HEK293 (cell line): ENCODE measurements around the gene CCND1.

Source experiments
- CTCF ChIA-PET: fragments of 350-600 bp; formaldehyde crosslinking; extraction: SDS; loops from one replicate; lab custom pipeline; 2021; ENCODE audit warnings: antibody characterized with exemption; lab: Yijun Ruan, JAX
- POLR2A ChIA-PET: fragments of 300-600 bp; formaldehyde crosslinking; extraction: SDS; loops from one replicate; lab custom pipeline; 2020; ENCODE audit warnings: antibody characterized with exemption, inconsistent platforms; lab: Yijun Ruan, JAX
- H3K27ac ChIP-seq: fragments of 200-500 bp; sonication (Bioruptor generic); 2 replicates; pipeline ENCODE4 v1.5.1; 2014; ENCODE audit warnings: low read depth, low read length, control low read depth, inconsistent platforms; ENCODE audit errors: extremely low read depth
- H3K36me3 ChIP-seq, 2 experiments: fragments of 200-500 bp in 1 of 2; sonication (Bioruptor generic) in 1 of 2; 1 replicate in 1 of 2; 2 replicates in 1 of 2; pipeline ENCODE4 v1.5.1; 2014 to 2017; ENCODE audit warnings: inconsistent platforms in 2 of 2, low read length in 2 of 2; ENCODE audit not compliant: control insufficient read depth in 2 of 2, insufficient read depth in 1 of 2
- H3K4me1 ChIP-seq: fragments of 200-500 bp; sonication (Bioruptor generic); 2 replicates; pipeline ENCODE4 v1.5.1; 2014; ENCODE audit warnings: mild to moderate bottlenecking, low read length, inconsistent platforms; ENCODE audit not compliant: control insufficient read depth, insufficient read depth
- H3K4me3 ChIP-seq: 2 replicates; pipeline ENCODE4 v1.5.1; 2011; ENCODE audit warnings: low read depth, mild to moderate bottlenecking, control low read depth, low read length, moderate library complexity
- H3K9me3 ChIP-seq: fragments of 200-500 bp; sonication (Bioruptor generic); 2 replicates; pipeline ENCODE4 v1.5.1; 2014; ENCODE audit warnings: low read depth, low read length, inconsistent platforms; ENCODE audit not compliant: control insufficient read depth, insufficient read depth
- ATF2 ChIP-seq: fragments of 450-650 bp; formaldehyde crosslinking; IDR thresholded peaks from 2 replicates; pipeline ENCODE4 v1.5.1; 2016; ENCODE audit warnings: missing biosample characterization, missing genetic modification characterization, low read depth
- FEZF1 ChIP-seq: fragments of 450-650 bp; formaldehyde crosslinking; IDR thresholded peaks from 2 replicates; pipeline ENCODE4 v1.5.1; 2016; ENCODE audit warnings: missing biosample characterization, missing genetic modification characterization
- GFI1B ChIP-seq: fragments of 450-650 bp; formaldehyde crosslinking; IDR thresholded peaks from 2 replicates; pipeline ENCODE4 v1.5.1; 2016; ENCODE audit warnings: missing biosample characterization, missing genetic modification characterization
- GLI4 ChIP-seq: fragments of 450-650 bp; formaldehyde crosslinking; IDR thresholded peaks from 2 replicates; pipeline ENCODE4 v1.5.1; 2016; ENCODE audit warnings: missing biosample characterization, missing genetic modification characterization
- IKZF3 ChIP-seq: fragments of 450-650 bp; IDR thresholded peaks from 2 replicates; pipeline ENCODE4 v1.5.0; 2018; ENCODE audit warnings: missing biosample characterization, mild to moderate bottlenecking, missing genetic modification characterization, moderate library complexity
- KLF1 ChIP-seq: fragments of 450-650 bp; formaldehyde crosslinking; IDR thresholded peaks from 2 replicates; pipeline ENCODE4 v1.5.1; 2016; ENCODE audit warnings: missing biosample characterization, missing genetic modification characterization
- SP3 ChIP-seq: fragments of 450-650 bp; formaldehyde crosslinking; IDR thresholded peaks from 2 replicates; pipeline ENCODE4 v1.5.1; 2016; ENCODE audit warnings: missing biosample characterization, missing genetic modification characterization
- ZBTB26 ChIP-seq: fragments of 450-650 bp; formaldehyde crosslinking; optimal IDR thresholded peaks from 2 replicates; pipeline ENCODE3; 2016; ENCODE audit warnings: missing biosample characterization, mild to moderate bottlenecking, missing genetic modification characterization
- ZBTB44 ChIP-seq: fragments of 450-650 bp; IDR thresholded peaks from 2 replicates; pipeline ENCODE4 v1.5.1; 2018; ENCODE audit warnings: missing biosample characterization, mild to moderate bottlenecking, missing genetic modification characterization
- ZFP37 ChIP-seq: fragments of 450-650 bp; formaldehyde crosslinking; IDR thresholded peaks from 2 replicates; pipeline ENCODE4 v1.5.1; 2016; ENCODE audit warnings: missing biosample characterization, missing genetic modification characterization
- ZFP69B ChIP-seq: fragments of 450-650 bp; formaldehyde crosslinking; IDR thresholded peaks from 2 replicates; pipeline ENCODE4 v1.5.1; 2016; ENCODE audit warnings: missing biosample characterization, missing genetic modification characterization
- ZNF133 ChIP-seq: fragments of 450-650 bp; formaldehyde crosslinking; IDR thresholded peaks from 2 replicates; pipeline ENCODE4 v1.5.1; 2016; ENCODE audit warnings: missing biosample characterization, missing genetic modification characterization
- ZNF175 ChIP-seq: fragments of 450-650 bp; formaldehyde crosslinking; IDR thresholded peaks from 2 replicates; pipeline ENCODE4 v1.5.1; 2016; ENCODE audit warnings: missing biosample characterization, missing genetic modification characterization
- ZNF211 ChIP-seq: fragments of 450-650 bp; formaldehyde crosslinking; IDR thresholded peaks from 2 replicates; pipeline ENCODE4 v1.5.1; 2016; ENCODE audit warnings: low read depth, missing biosample characterization, missing genetic modification characterization
- ZNF214 ChIP-seq: fragments of 450-650 bp; formaldehyde crosslinking; IDR thresholded peaks from 2 replicates; pipeline ENCODE4 v1.5.1; 2017; ENCODE audit warnings: missing biosample characterization, mild to moderate bottlenecking, missing genetic modification characterization, borderline replicate concordance
- ZNF239 ChIP-seq: fragments of 450-650 bp; formaldehyde crosslinking; IDR thresholded peaks from 2 replicates; pipeline ENCODE4 v1.5.1; 2016; ENCODE audit warnings: missing biosample characterization, missing genetic modification characterization
- ZNF266 ChIP-seq: fragments of 450-650 bp; formaldehyde crosslinking; IDR thresholded peaks from 2 replicates; pipeline ENCODE4 v1.5.1; 2016; ENCODE audit warnings: missing biosample characterization, missing genetic modification characterization, low read depth
- ZNF311 ChIP-seq: fragments of 450-650 bp; formaldehyde crosslinking; IDR thresholded peaks from 2 replicates; pipeline ENCODE4 v1.5.1; 2017; ENCODE audit warnings: missing biosample characterization, missing genetic modification characterization, borderline replicate concordance
- ZNF404 ChIP-seq: fragments of 450-650 bp; formaldehyde crosslinking; IDR thresholded peaks from 2 replicates; pipeline ENCODE4 v1.5.1; 2017; ENCODE audit warnings: missing biosample characterization, missing genetic modification characterization
- ZNF433 ChIP-seq: fragments of 450-650 bp; formaldehyde crosslinking; IDR thresholded peaks from 2 replicates; pipeline ENCODE4 v1.5.1; 2016; ENCODE audit warnings: missing biosample characterization, missing genetic modification characterization, low read depth
- ZNF48 ChIP-seq: fragments of 450-650 bp; formaldehyde crosslinking; IDR thresholded peaks from 2 replicates; pipeline ENCODE4 v1.5.1; 2016; ENCODE audit warnings: missing biosample characterization, missing genetic modification characterization
- ZNF510 ChIP-seq: fragments of 450-650 bp; formaldehyde crosslinking; IDR thresholded peaks from 2 replicates; pipeline ENCODE4 v1.5.1; 2018; ENCODE audit warnings: mild to moderate bottlenecking, missing genetic modification characterization, missing biosample characterization; ENCODE audit not compliant: insufficient replicate concordance
- ZNF529 ChIP-seq: fragments of 450-650 bp; formaldehyde crosslinking; IDR thresholded peaks from 2 replicates; pipeline ENCODE4 v1.5.1; 2017; ENCODE audit warnings: missing genetic modification characterization, missing biosample characterization; ENCODE audit not compliant: insufficient replicate concordance
- ZNF600 ChIP-seq: fragments of 450-650 bp; formaldehyde crosslinking; IDR thresholded peaks from 2 replicates; pipeline ENCODE4 v1.5.1; 2016; ENCODE audit warnings: missing biosample characterization, missing genetic modification characterization
- ZNF624 ChIP-seq: fragments of 450-650 bp; formaldehyde crosslinking; IDR thresholded peaks from 2 replicates; pipeline ENCODE4 v1.5.1; 2017; ENCODE audit warnings: missing biosample characterization, missing genetic modification characterization
- ZNF792 ChIP-seq: fragments of 450-650 bp; formaldehyde crosslinking; IDR thresholded peaks from 2 replicates; pipeline ENCODE4 v1.5.1; 2016; ENCODE audit warnings: missing biosample characterization, missing genetic modification characterization
- TF ChIP-seq, protein P1 (sequence below): fragments of 450-650 bp; formaldehyde crosslinking; IDR thresholded peaks from 2 replicates; pipeline ENCODE4 v1.5.1; 2017; ENCODE audit warnings: missing biosample characterization, missing genetic modification characterization
- TF ChIP-seq, protein P2 (sequence below): fragments of 450-650 bp; formaldehyde crosslinking; IDR thresholded peaks from 2 replicates; pipeline ENCODE4; 2016; ENCODE audit warnings: missing biosample characterization, missing genetic modification characterization

Gene CCND1

GRCh38 chr11:69601011-69601975, 39.7 kb upstream of the CCND1 start:
- H3K4me3 ChIP-seq, result no peak overlapping the region
- no peaks in the 10 kb centered on the region for H3K9me3 ChIP-seq
- no peaks in the 10 kb centered on the region for H3K4me1 ChIP-seq
- H3K27ac ChIP-seq, result no peak overlapping the region
- TF ChIP-seq GLI4 (tag by site-specific recombination) (no peak), ZNF239 (tag by site-specific recombination) (no peak), ZFP37 (no peak), ZNF133 (tag by site-specific recombination) (no peak), ZNF214 (no peak), GFI1B (no peak), ZFP69B (no peak), ZNF624 (tag by site-specific recombination) (no peak), ZNF600 (tag by site-specific recombination) (no peak), ZNF792 (no peak), ZNF404 (no peak), ZNF211 (no peak), ZNF529 (no peak), ZNF175 (tag by site-specific recombination) (no peak), IKZF3 (tag by site-specific recombination) (no peak), ZNF510 (tag by site-specific recombination) (no peak), ZBTB44 (tag by site-specific recombination) (no peak)
- TF ChIP-seq, protein P1, sequence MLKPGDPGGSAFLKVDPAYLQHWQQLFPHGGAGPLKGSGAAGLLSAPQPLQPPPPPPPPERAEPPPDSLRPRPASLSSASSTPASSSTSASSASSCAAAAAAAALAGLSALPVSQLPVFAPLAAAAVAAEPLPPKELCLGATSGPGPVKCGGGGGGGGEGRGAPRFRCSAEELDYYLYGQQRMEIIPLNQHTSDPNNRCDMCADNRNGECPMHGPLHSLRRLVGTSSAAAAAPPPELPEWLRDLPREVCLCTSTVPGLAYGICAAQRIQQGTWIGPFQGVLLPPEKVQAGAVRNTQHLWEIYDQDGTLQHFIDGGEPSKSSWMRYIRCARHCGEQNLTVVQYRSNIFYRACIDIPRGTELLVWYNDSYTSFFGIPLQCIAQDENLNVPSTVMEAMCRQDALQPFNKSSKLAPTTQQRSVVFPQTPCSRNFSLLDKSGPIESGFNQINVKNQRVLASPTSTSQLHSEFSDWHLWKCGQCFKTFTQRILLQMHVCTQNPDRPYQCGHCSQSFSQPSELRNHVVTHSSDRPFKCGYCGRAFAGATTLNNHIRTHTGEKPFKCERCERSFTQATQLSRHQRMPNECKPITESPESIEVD (tag by site-specific recombination), result no peak
- TF ChIP-seq, protein P2, sequence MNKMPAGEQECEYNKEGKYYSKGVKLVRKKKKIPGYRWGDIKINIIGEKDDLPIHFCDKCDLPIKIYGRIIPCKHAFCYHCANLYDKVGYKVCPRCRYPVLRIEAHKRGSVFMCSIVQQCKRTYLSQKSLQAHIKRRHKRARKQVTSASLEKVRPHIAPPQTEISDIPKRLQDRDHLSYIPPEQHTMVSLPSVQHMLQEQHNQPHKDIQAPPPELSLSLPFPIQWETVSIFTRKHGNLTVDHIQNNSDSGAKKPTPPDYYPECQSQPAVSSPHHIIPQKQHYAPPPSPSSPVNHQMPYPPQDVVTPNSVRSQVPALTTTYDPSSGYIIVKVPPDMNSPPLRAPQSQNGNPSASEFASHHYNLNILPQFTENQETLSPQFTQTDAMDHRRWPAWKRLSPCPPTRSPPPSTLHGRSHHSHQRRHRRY (tag by site-specific recombination), result no peak
- no peaks in the 10 kb centered on the region for H3K36me3 ChIP-seq
- ChIA-PET CTCF (no interaction called here), POLR2A (interaction anchor here (0.5 kb wide), 1 partner anchor 592 kb away, joined by 5 read pairs; no protein-coding TSS in a partner anchor)

DNA sequence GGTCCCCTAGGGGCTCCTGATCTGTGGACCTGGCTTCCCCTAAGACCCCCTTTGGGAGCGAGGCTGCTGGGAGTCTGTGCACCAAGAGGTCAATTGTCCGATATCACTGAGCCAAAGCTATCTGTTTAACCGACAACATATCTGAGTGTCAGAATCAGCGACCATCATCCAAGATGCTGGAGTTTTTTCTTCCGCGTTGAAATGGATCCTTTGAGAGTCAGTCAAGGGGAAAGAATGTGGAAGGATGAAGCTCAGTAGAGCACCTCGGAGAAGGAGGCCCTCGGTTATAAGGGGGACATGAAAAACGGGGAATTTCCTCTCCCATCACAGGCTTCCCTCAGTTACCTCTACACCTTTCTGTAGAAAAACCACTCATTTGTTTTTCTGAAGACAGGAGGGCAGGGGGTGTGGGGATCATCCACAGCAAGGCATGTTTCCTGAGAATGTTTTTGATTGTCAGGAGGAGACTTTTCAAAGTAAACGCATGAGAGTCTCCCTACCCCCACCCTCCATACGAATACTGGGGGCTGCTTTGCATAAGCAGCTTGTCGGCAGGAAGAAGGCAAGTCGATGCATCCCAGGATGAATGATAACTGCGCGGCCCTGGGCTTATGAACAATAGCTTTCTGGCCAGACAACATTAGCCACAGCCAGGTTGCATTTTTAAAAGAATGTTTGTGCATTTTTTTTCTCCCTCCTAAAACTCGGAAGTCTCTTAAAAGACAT, 37.7 kb upstream of the CCND1 start:
- H3K4me3 ChIP-seq, result no peak overlapping the region
- no peak overlapping the region for H3K27ac ChIP-seq
- POLR2A ChIA-PET, result no interaction called here
- H3K4me1 ChIP-seq, result no peaks in the 10 kb centered on the region
- H3K9me3 ChIP-seq, result no peaks in the 10 kb centered on the region
- no peaks in the 10 kb centered on the region for H3K36me3 ChIP-seq
- CTCF ChIA-PET, result interaction anchor here (0.7 kb wide), 1 partner anchor 1448 kb away, joined by 3 read pairs; no protein-coding TSS in a partner anchor
- TF ChIP-seq ATF2, result no peak
- no peak for TF ChIP-seq ZNF266 (tag by site-specific recombination)
- TF ChIP-seq GLI4 (tag by site-specific recombination), result no peak
- TF ChIP-seq ZBTB26 (tag by site-specific recombination), result no peak
- no peak for TF ChIP-seq SP3 (tag by site-specific recombination)
- no peak for TF ChIP-seq ZNF433 (tag by site-specific recombination)
- TF ChIP-seq KLF1 (tag by site-specific recombination), result no peak
- no peak for TF ChIP-seq ZNF311 (tag by site-specific recombination)
- no peak for TF ChIP-seq FEZF1 (tag by site-specific recombination)
- no peak for TF ChIP-seq ZNF48 (tag by site-specific recombination)
